ENCODE data around the gene TCF4. TPM values are rescaled to one million over a fixed set of nuclear protein-coding genes. Genes with fewer than 3 reads are reported as not detected.

Gene TCF4
- total and polyA plus RNA-seq, 2 donors (not counting 1 experiment from before 2014, with no cell fraction given) = 68.5 to 353 TPM

DNA sequence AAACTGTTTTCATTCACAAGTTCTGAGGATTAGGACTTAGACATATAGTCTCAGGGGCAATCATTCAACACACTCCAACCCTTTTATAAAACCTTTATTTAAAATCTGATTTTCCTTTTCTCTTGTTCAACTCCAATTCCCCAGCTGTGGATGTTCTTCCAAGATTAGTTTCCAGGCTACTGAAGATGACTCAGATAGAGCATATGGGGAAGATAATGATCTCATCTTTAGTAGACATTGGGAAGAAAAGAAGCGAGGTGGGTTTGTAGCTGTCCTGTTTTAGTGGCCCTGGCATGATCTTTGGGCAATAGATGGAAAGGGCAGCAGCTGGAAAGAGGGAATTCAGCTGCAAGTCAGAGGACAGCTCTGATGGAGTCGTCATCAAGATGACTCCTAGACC, 381.1 kb downstream of the TCF4 start:
- peaks cover 10% of the 10 kb centered on the region for H3K9me3 Mint-ChIP-seq (ENCODE audit: insufficient read depth)

DNA sequence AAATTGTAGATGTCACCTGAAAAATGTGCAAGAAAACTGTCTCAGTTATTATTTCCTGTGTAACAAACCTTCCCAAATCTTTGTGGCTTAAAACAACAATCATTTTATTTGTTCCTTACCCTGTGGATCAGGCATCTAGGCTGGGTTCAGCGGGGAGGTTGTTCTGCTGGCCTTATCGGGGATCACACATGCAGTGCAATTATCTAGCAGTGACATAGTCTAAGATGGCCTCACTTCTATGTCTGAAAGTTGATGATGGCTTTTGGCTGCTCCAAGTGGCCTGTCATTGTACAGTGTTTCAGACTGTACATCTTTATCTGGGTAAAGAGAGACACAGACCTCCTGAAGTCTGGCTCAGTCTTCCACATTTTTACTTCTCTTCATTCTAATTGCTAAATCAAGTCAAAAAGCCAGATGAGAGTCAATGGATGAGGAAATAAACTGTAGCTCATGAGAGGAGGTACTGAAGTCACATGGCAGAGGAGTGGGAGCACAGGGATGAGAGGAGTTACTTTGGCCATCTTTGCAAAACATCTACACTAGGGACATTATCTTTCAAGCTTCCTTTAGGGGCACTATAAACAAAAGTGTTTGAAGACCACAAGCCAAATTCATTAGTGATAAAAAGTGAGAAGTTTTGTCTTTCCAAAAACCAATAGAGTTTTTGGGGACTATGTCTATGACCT, 385.6 kb downstream of the TCF4 start:
- Histone ChIP-seq H2AFZ (ENCODE audit: insufficient read depth, low read depth, low read length, poor library complexity, severe bottlenecking) (no peak overlapping the region), H3K79me2 (ENCODE audit: control insufficient read depth, insufficient read depth, low read length) (no peaks in the 10 kb centered on the region), H3K27ac (ENCODE audit: low read length in 2 of 2) (no peak overlapping the region), H3K4me1 (ENCODE audit: control insufficient read depth in 2 of 2, insufficient read depth in 2 of 2, low read length in 2 of 2) (no peaks in the 10 kb centered on the region), H3K36me3 (replicated peaks in 1 of 2; ENCODE audit: control extremely low read depth in 1 of 2, control insufficient read depth in 1 of 2, extremely low read depth in 1 of 2, insufficient read depth in 2 of 2, low read length in 1 of 2) (no peaks in the 10 kb centered on the region), H3K4me3 (ENCODE audit: control extremely low read depth in 1 of 5, extremely low read depth in 1 of 5, insufficient read depth in 1 of 5, low read depth in 2 of 5, low read length in 4 of 5) (no peak overlapping the region), H3K9me3 (ENCODE audit: control extremely low read depth in 1 of 3, control insufficient read depth in 2 of 3, insufficient read depth in 1 of 3, low read length in 2 of 3) (peaks cover 0 to 1% (median 0%) of the 10 kb centered on the region in 3 donors), H3K9ac (ENCODE audit: low read length) (no peak overlapping the region), H3K4me2 (replicated peaks; ENCODE audit: low read depth, low read length, poor library complexity, severe bottlenecking) (no peak overlapping the region), H3K27me3 (replicated peaks in 1 of 4; ENCODE audit: control extremely low read depth in 1 of 4, control insufficient read depth in 3 of 4, insufficient read depth in 4 of 4, low read length in 3 of 4) (no peaks in the 10 kb centered on the region), H4K20me1 (ENCODE audit: control insufficient read depth, insufficient read depth, low read length, poor library complexity, severe bottlenecking) (no peaks in the 10 kb centered on the region)
- Mint-ChIP-seq H3K27me3 (no peaks in the 10 kb centered on the region), H3K9me3 (ENCODE audit: insufficient read depth) (peaks cover 4% of the 10 kb centered on the region), H3K27ac (no peak overlapping the region), H3K4me3 (no peak overlapping the region), H3K4me1 (no peaks in the 10 kb centered on the region)
- TF ChIP-seq EZH2 (IDR thresholded peaks at IDR 0.05; ENCODE audit: borderline replicate concordance, insufficient read depth, low read depth, low read length, poor library complexity, severe bottlenecking) = no peak
- TF ChIP-seq, protein P1, sequence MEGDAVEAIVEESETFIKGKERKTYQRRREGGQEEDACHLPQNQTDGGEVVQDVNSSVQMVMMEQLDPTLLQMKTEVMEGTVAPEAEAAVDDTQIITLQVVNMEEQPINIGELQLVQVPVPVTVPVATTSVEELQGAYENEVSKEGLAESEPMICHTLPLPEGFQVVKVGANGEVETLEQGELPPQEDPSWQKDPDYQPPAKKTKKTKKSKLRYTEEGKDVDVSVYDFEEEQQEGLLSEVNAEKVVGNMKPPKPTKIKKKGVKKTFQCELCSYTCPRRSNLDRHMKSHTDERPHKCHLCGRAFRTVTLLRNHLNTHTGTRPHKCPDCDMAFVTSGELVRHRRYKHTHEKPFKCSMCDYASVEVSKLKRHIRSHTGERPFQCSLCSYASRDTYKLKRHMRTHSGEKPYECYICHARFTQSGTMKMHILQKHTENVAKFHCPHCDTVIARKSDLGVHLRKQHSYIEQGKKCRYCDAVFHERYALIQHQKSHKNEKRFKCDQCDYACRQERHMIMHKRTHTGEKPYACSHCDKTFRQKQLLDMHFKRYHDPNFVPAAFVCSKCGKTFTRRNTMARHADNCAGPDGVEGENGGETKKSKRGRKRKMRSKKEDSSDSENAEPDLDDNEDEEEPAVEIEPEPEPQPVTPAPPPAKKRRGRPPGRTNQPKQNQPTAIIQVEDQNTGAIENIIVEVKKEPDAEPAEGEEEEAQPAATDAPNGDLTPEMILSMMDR (IDR thresholded peaks at IDR 0.05) = no peak
- intact Hi-C loops (cut with micrococcal nuclease) = no loop called here
- WGBS (ENCODE audit: insufficient coverage) = 100% methylated on average over 2 of the region's 2 CpGs
- DNase-seq (no peak), ATAC-seq (ENCODE audit: low read depth) (no peak)
- CTCF ChIA-PET = no interaction called here
- POLR2A ChIA-PET = no interaction called here

More for the DNA sequence above, 381.1 kb downstream of the TCF4 start:
- Histone ChIP-seq H3K4me1 (ENCODE audit: control insufficient read depth in 2 of 2, insufficient read depth in 2 of 2, low read length in 2 of 2) (no peaks in the 10 kb centered on the region), H3K9ac (ENCODE audit: low read length) (no peak overlapping the region), H3K4me3 (ENCODE audit: control extremely low read depth in 1 of 5, extremely low read depth in 1 of 5, insufficient read depth in 1 of 5, low read depth in 2 of 5, low read length in 4 of 5) (no peak overlapping the region), H3K4me2 (replicated peaks; ENCODE audit: low read depth, low read length, poor library complexity, severe bottlenecking) (no peak overlapping the region), H2AFZ (ENCODE audit: insufficient read depth, low read depth, low read length, poor library complexity, severe bottlenecking) (no peak overlapping the region), H3K9me3 (ENCODE audit: control extremely low read depth in 1 of 3, control insufficient read depth in 2 of 3, insufficient read depth in 1 of 3, low read length in 2 of 3) (peaks cover 0 to 3% (median 1%) of the 10 kb centered on the region in 3 donors), H3K79me2 (ENCODE audit: control insufficient read depth, insufficient read depth, low read length) (no peaks in the 10 kb centered on the region), H3K36me3 (replicated peaks in 1 of 2; ENCODE audit: control extremely low read depth in 1 of 2, control insufficient read depth in 1 of 2, extremely low read depth in 1 of 2, insufficient read depth in 2 of 2, low read length in 1 of 2) (no peaks in the 10 kb centered on the region), H4K20me1 (ENCODE audit: control insufficient read depth, insufficient read depth, low read length, poor library complexity, severe bottlenecking) (no peaks in the 10 kb centered on the region), H3K27ac (ENCODE audit: low read length in 2 of 2) (no peak overlapping the region), H3K27me3 (replicated peaks in 1 of 4; ENCODE audit: control extremely low read depth in 1 of 4, control insufficient read depth in 3 of 4, insufficient read depth in 4 of 4, low read length in 3 of 4) (no peaks in the 10 kb centered on the region)
- WGBS (ENCODE audit: insufficient coverage) = 0% methylated on average over 1 of the region's 2 CpGs
- no peak for TF ChIP-seq EZH2 (IDR thresholded peaks at IDR 0.05; ENCODE audit: borderline replicate concordance, insufficient read depth, low read depth, low read length, poor library complexity, severe bottlenecking)
- TF ChIP-seq, protein P1 (IDR thresholded peaks at IDR 0.05) = no peak
- ChIA-PET POLR2A (interaction anchor here (0.5 kb wide), 1 partner anchor 194 kb away, joined by 5 read pairs; no protein-coding TSS in a partner anchor), CTCF (interaction anchor here (0.7 kb wide), 1 partner anchor 26 kb away, joined by 3 read pairs; no protein-coding TSS in a partner anchor)
- H3K27ac Mint-ChIP-seq = no peak overlapping the region
- H3K4me1 Mint-ChIP-seq = no peaks in the 10 kb centered on the region
- no peak for DNase-seq
- intact Hi-C loops (cut with micrococcal nuclease) = no loop called here
- no peaks in the 10 kb centered on the region for H3K27me3 Mint-ChIP-seq
- ATAC-seq (ENCODE audit: low read depth) = no peak
- H3K4me3 Mint-ChIP-seq = no peak overlapping the region

Data from B cell (primary cell).